H1 (cell line): Measurements from ENCODE around the gene PRDM5. TPM values are rescaled to one million over a fixed set of nuclear protein-coding genes. Genes with fewer than 3 reads are reported as not detected.

Source experiments
- CTCF ChIA-PET: fragments of 300-600 bp; sonication (Branson Sonifier 250); formaldehyde crosslinking; loops from one replicate; lab custom pipeline; 2021; ENCODE audit not compliant: partially characterized antibody; lab: Charles Lee
- POLR2A ChIA-PET: fragments of 300-600 bp; sonication (Branson Sonifier 250); formaldehyde crosslinking; loops from one replicate; lab custom pipeline; 2021; ENCODE audit warnings: inconsistent platforms; ENCODE audit not compliant: partially characterized antibody; lab: Charles Lee
- DNase-seq, 2 experiments: peaks; one replicate each; pipeline versions ENCODE4 v3.0.0 to v3.0.0-alpha.2; 2010 to 2022; ENCODE audit warnings: low spot score in 2 of 2, low read depth in 1 of 2, mixed read lengths in 1 of 2
- FAIRE-seq: peaks from 2 replicates; lab custom pipeline; 2011; peaks lifted over from hg19 to GRCh38; lab: Jason Lieb, UNC
- H2AFZ ChIP-seq: 2 replicates; pipeline ENCODE4 v1.8.1; 2012; ENCODE audit warnings: low read length, inconsistent platforms
- H2AK5ac ChIP-seq: 2 replicates; pipeline ENCODE4 v1.6.1; 2013; ENCODE audit warnings: low read depth, low read length
- H2BK120ac ChIP-seq: replicated peaks from 2 replicates; pipeline ENCODE3; 2013; ENCODE audit warnings: low read depth, low read length, inconsistent platforms
- H2BK12ac ChIP-seq: 2 replicates; pipeline ENCODE4 v1.6.1; 2013; ENCODE audit warnings: low read depth, low read length
- H2BK15ac ChIP-seq: 2 replicates; pipeline ENCODE4 v1.6.1; 2013; ENCODE audit warnings: low read length
- H2BK20ac ChIP-seq: 2 replicates; pipeline ENCODE4 v1.6.1; 2013; ENCODE audit warnings: low read length
- H2BK5ac ChIP-seq: 2 replicates; pipeline ENCODE4 v1.6.1; 2013; ENCODE audit warnings: low read depth, low read length
- H3K14ac ChIP-seq: 2 replicates; pipeline ENCODE4 v1.6.1; 2013; ENCODE audit warnings: inconsistent platforms; ENCODE audit not compliant: insufficient read length
- H3K18ac ChIP-seq: 2 replicates; pipeline ENCODE4 v1.6.1; 2013; ENCODE audit warnings: low read length; ENCODE audit errors: extremely low read depth
- H3K23ac ChIP-seq: 2 replicates; pipeline ENCODE4 v1.6.1; 2013; ENCODE audit warnings: inconsistent platforms; ENCODE audit not compliant: insufficient read length
- H3K23me2 ChIP-seq: 2 replicates; pipeline ENCODE4 v1.6.1; 2013; ENCODE audit warnings: low read depth, low read length
- H3K27ac ChIP-seq: 2 replicates; pipeline ENCODE4 v1.6.1; 2011; ENCODE audit warnings: low read depth, low read length, inconsistent platforms
- H3K27me3 ChIP-seq, 4 experiments: replicated peaks in 1 of 4; 1 replicate in 1 of 4; 2 replicates in 3 of 4; pipeline versions ENCODE4 v1.6.1 to v1.8.1; 2011 to 2013; ENCODE audit warnings: low read length in 3 of 4, mild to moderate bottlenecking in 3 of 4, inconsistent platforms in 2 of 4, mixed read lengths in 2 of 4, moderate library complexity in 1 of 4; ENCODE audit not compliant: control insufficient read depth in 3 of 4, insufficient read depth in 3 of 4; ENCODE audit errors: extremely low read depth in 1 of 4
- H3K36me3 ChIP-seq, 4 experiments: 2 replicates each; pipeline versions ENCODE4 v1.6.1 to v1.8.1; 2011 to 2013; ENCODE audit warnings: mild to moderate bottlenecking in 4 of 4, low read length in 3 of 4, moderate library complexity in 2 of 4, control low read depth in 1 of 4, inconsistent platforms in 1 of 4; ENCODE audit not compliant: insufficient read depth in 4 of 4, control insufficient read depth in 2 of 4
- H3K4ac ChIP-seq: replicated peaks from 2 replicates; pipeline ENCODE3; 2013; ENCODE audit warnings: low read length, low read depth, mixed read lengths, inconsistent platforms; ENCODE audit not compliant: insufficient read length
- H3K4me1 ChIP-seq, 4 experiments: replicated peaks in 1 of 4; 1 replicate in 1 of 4; 2 replicates in 3 of 4; pipeline versions ENCODE4 v1.6.1 to v1.8.1; 2011 to 2013; ENCODE audit warnings: low read length in 3 of 4, inconsistent platforms in 2 of 4, mixed read lengths in 1 of 4; ENCODE audit not compliant: insufficient read depth in 4 of 4, control insufficient read depth in 3 of 4
- H3K4me2 ChIP-seq, 2 experiments: 2 replicates each; pipeline versions ENCODE4 v1.6.1 to v1.8.1; 2011 to 2013; ENCODE audit warnings: low read depth in 2 of 2, low read length in 2 of 2, control low read depth in 1 of 2, inconsistent platforms in 1 of 2, mild to moderate bottlenecking in 1 of 2; ENCODE audit not compliant: insufficient read depth in 1 of 2
- H3K4me3 ChIP-seq, 4 experiments: fragments of 200-600, 300-600 bp in 1 of 4; sonication (generic), shearing (Covaris generic), sonication (Bioruptor Twin) in 1 of 4; 2 replicates each; pipeline versions ENCODE4 v1.5.1 to v1.8.1; 2011 to 2016; ENCODE audit warnings: low read length in 4 of 4, low read depth in 3 of 4, control low read depth in 2 of 4, inconsistent platforms in 2 of 4, mild to moderate bottlenecking in 2 of 4, mixed read lengths in 1 of 4, moderate library complexity in 1 of 4; ENCODE audit not compliant: insufficient read depth in 2 of 4; ENCODE audit errors: extremely low read depth in 1 of 4
- H3K56ac ChIP-seq: replicated peaks from 2 replicates; pipeline ENCODE3; 2013; ENCODE audit warnings: low read depth, mild to moderate bottlenecking, mixed read lengths, low read length, inconsistent platforms; ENCODE audit not compliant: insufficient read length
- H3K79me1 ChIP-seq: 2 replicates; pipeline ENCODE4 v1.6.1; 2013; ENCODE audit warnings: low read depth, low read length, control low read depth
- H3K79me2 ChIP-seq, 2 experiments: 2 replicates each; pipeline versions ENCODE4 v1.6.1 to v1.8.1; 2012 to 2013; ENCODE audit warnings: low read length in 2 of 2, mild to moderate bottlenecking in 2 of 2, inconsistent platforms in 1 of 2; ENCODE audit not compliant: insufficient read depth in 2 of 2, control insufficient read depth in 1 of 2
- H3K9ac ChIP-seq, 4 experiments: replicated peaks in 1 of 4; 1 replicate in 1 of 4; 2 replicates in 3 of 4; pipeline versions ENCODE4 v1.6.1 to v1.8.1; 2011 to 2013; ENCODE audit warnings: low read depth in 3 of 4, low read length in 3 of 4, control low read depth in 2 of 4, mild to moderate bottlenecking in 2 of 4, moderate library complexity in 2 of 4, inconsistent platforms in 1 of 4; ENCODE audit errors: extremely low read depth in 1 of 4
- H3K9me3 ChIP-seq, 2 experiments: 2 replicates each; pipeline versions ENCODE4 v1.6.1 to v1.8.1; 2012 to 2013; ENCODE audit warnings: mild to moderate bottlenecking in 2 of 2, moderate library complexity in 2 of 2, control low read depth in 1 of 2, inconsistent platforms in 1 of 2, low read depth in 1 of 2, low read length in 1 of 2, mixed read lengths in 1 of 2; ENCODE audit not compliant: insufficient read depth in 2 of 2
- H4K20me1 ChIP-seq, 2 experiments: replicated peaks in 1 of 2; 2 replicates each; pipeline versions ENCODE3 to v1.8.1; 2011 to 2013; ENCODE audit warnings: inconsistent platforms in 2 of 2, low read length in 2 of 2, mild to moderate bottlenecking in 1 of 2; ENCODE audit not compliant: insufficient read depth in 2 of 2, control insufficient read depth in 1 of 2
- H4K5ac ChIP-seq: 2 replicates; pipeline ENCODE4 v1.6.1; 2013; ENCODE audit warnings: low read length, low read depth, mixed read lengths, inconsistent platforms; ENCODE audit not compliant: insufficient read length
- H4K8ac ChIP-seq: 2 replicates; pipeline ENCODE4 v1.8.0; 2013; ENCODE audit warnings: mild to moderate bottlenecking, moderate library complexity, low read length, inconsistent platforms; ENCODE audit not compliant: insufficient read depth; ENCODE audit errors: extremely low read depth
- H4K91ac ChIP-seq: replicated peaks from 2 replicates; pipeline ENCODE3; 2013; ENCODE audit warnings: low read length, mixed read lengths, inconsistent platforms; ENCODE audit not compliant: insufficient read length
- CBX5 ChIP-seq: fragments of 300-800, 300-1000 bp; sonication (generic); IDR thresholded peaks from 2 replicates; pipeline ENCODE4 v1.7.1; 2016; ENCODE audit warnings: antibody characterized with exemption, low read length, low read depth
- CBX8 ChIP-seq: fragments of 300-800, 300-1000 bp; sonication (generic); IDR thresholded peaks from 2 replicates; pipeline ENCODE4 v1.7.1; 2016; ENCODE audit warnings: low read depth, low read length, borderline replicate concordance
- CHD1 ChIP-seq: IDR thresholded peaks from 2 replicates; pipeline ENCODE4 v1.6.1; 2012; ENCODE audit warnings: low read depth, low read length, improper control_type of control experiment
- EZH2 ChIP-seq: fragments of 200-600 bp; sonication (generic); IDR thresholded peaks from 2 replicates; pipeline ENCODE4 v1.7.1; 2012; ENCODE audit warnings: low read depth, mild to moderate bottlenecking, moderate library complexity, low read length, inconsistent platforms; ENCODE audit not compliant: severe bottlenecking
- KDM4A ChIP-seq: IDR thresholded peaks from one replicate; pipeline ENCODE4 v1.7.1; 2012; ENCODE audit warnings: low read depth, mild to moderate bottlenecking, moderate library complexity, low read length, inconsistent platforms; ENCODE audit not compliant: severe bottlenecking
- RAD21 ChIP-seq, 2 experiments: IDR thresholded peaks in 1 of 2; conservative IDR thresholded peaks in 1 of 2; 2 replicates each; pipeline ENCODE4 v1.6.1; 2011; ENCODE audit warnings: low read depth in 2 of 2, low read length in 2 of 2, improper control_type of control experiment in 1 of 2, inconsistent platforms in 1 of 2, mild to moderate bottlenecking in 1 of 2, moderate library complexity in 1 of 2
- RBBP5 ChIP-seq: IDR thresholded peaks from 2 replicates; pipeline ENCODE4 v1.7.1; 2012; ENCODE audit warnings: low read depth, mild to moderate bottlenecking, inconsistent platforms, low read length, moderate library complexity, borderline replicate concordance
- SIRT6 ChIP-seq: IDR thresholded peaks from one replicate; pipeline ENCODE4 v1.7.1; 2012; ENCODE audit warnings: low read length, inconsistent platforms
- SP1 ChIP-seq: IDR thresholded peaks from 2 replicates; pipeline ENCODE4 v1.6.1; 2011; ENCODE audit warnings: low read depth, low read length
- SUZ12 ChIP-seq: fragments of 200-600 bp; sonication (generic); IDR thresholded peaks from 2 replicates; pipeline ENCODE4 v1.6.1; 2012; ENCODE audit warnings: mild to moderate bottlenecking, inconsistent platforms, low read length, moderate library complexity, mixed read lengths
- TAF7 ChIP-seq: optimal IDR thresholded peaks from 2 replicates; pipeline ENCODE3; 2011; ENCODE audit warnings: low read depth, mild to moderate bottlenecking, inconsistent platforms, low read length, moderate library complexity, borderline replicate concordance
- ZNF274 ChIP-seq: IDR thresholded peaks from 2 replicates; pipeline ENCODE4 v1.7.0; 2012; ENCODE audit warnings: low read length, borderline replicate concordance; ENCODE audit errors: extremely low read depth
- WGBS, 2 experiments: shearing (Covaris generic) in 1 of 2; methylation state at CpG; one replicate each; pipeline versions ENCODE4 v1.1.6 to v1.1.7; 2013 to 2015; ENCODE audit warnings: low lambda C conversion rate in 2 of 2, mixed read lengths in 2 of 2, inconsistent platforms in 1 of 2, low coverage in 1 of 2, missing lambda C conversion rate in 1 of 2; ENCODE audit not compliant: insufficient replicate concordance in 2 of 2, insufficient coverage in 1 of 2, insufficient read length in 1 of 2; ENCODE audit errors: extremely low coverage in 1 of 2, missing lambda C conversion rate in 1 of 2; 5-methylcytosine and 5-hydroxymethylcytosine counted together
- polyA plus RNA-seq, 7 experiments: library from polyadenylated mRNA; depleted of rRNA in 3 of 7; stranded (reverse) in 5 of 7; unstranded in 2 of 7; fragments of >200 nt in 5 of 7; fragments of 200-250 nt in 2 of 7; gene quantifications; 1 replicate in 5 of 7; 2 replicates in 1 of 7; 4 replicates in 1 of 7; pipeline versions ENCODE4 v1.2.1 to v1.2.3, GENCODE V29; 2011 to 2013; ENCODE audit warnings: missing spikeins in 2 of 7, mixed read lengths in 2 of 7
- total RNA-seq: library from RNA; stranded (reverse); fragmentation: NEBNext Ultra II Directional; extraction: Animal tissue kit (Norgen Biotek cat#: 25700); gene quantifications from 2 replicates; pipeline ENCODE4 v1.2.1, GENCODE V29; 2021
- TF ChIP-seq, protein P1 (sequence below): IDR thresholded peaks from 2 replicates; pipeline ENCODE4 v1.6.1; 2011; ENCODE audit warnings: low read length, improper control_type of control experiment

Gene PRDM5
- total and polyA plus RNA-seq, 2 of the 8 experiments (the other 6 are each of a cell fraction or from before 2014, with no cell fraction given): 8.2 to 23.4 TPM

DNA sequence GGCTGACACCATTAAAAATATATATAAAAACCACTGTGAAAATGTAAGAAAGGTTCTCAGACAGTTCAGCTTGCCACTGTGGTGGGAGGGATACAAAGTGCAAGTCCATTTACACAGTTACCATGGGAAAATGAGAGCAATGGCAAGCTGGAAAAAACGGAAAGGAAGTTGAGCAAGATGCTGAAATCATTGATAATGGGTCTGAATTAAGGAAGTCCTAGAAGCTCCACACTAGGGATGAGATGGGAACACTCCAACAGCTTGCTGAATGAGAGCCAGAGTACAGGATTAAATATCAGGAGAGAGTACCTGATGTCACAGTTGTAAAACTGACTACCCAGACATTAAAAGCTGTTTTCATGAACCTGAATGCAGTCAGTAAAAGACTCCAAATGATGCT is 218.6 kb downstream of the PRDM5 start:
- FAIRE-seq (no peak), DNase-seq (no peak)
- no peaks in the 10 kb centered on the region for H3K23me2 ChIP-seq
- no peak overlapping the region for H3K56ac ChIP-seq
- H3K14ac ChIP-seq: no peak overlapping the region
- H3K9ac ChIP-seq: no peak overlapping the region
- H4K8ac ChIP-seq: no peak overlapping the region
- no peaks in the 10 kb centered on the region; a peak in 1 of 8 replicates for H3K36me3 ChIP-seq
- H3K4ac ChIP-seq: no peak overlapping the region
- no peak overlapping the region for H3K18ac ChIP-seq
- no peaks in the 10 kb centered on the region for H3K4me1 ChIP-seq
- H4K91ac ChIP-seq: no peak overlapping the region
- H3K79me2 ChIP-seq: no peaks in the 10 kb centered on the region
- H3K79me1 ChIP-seq: no peaks in the 10 kb centered on the region
- no peak overlapping the region for H3K4me3 ChIP-seq
- H4K20me1 ChIP-seq: no peaks in the 10 kb centered on the region
- no peak overlapping the region for H2BK120ac ChIP-seq
- H2AFZ ChIP-seq: no peak overlapping the region
- H3K4me2 ChIP-seq: no peak overlapping the region
- POLR2A ChIA-PET: no interaction called here
- no peak overlapping the region for H2AK5ac ChIP-seq
- no peak overlapping the region for H4K5ac ChIP-seq
- no peak overlapping the region for H2BK12ac ChIP-seq
- no peak overlapping the region for H2BK20ac ChIP-seq
- no peak overlapping the region for H3K27ac ChIP-seq
- H3K23ac ChIP-seq: no peak overlapping the region
- 74% methylated on average over 1 of the region's 1 CpG; no CpG with 5 or more reads in 1 of the 2 experiments for WGBS, 2 experiments
- H3K9me3 ChIP-seq: no peaks in the 10 kb centered on the region
- no peak overlapping the region for H2BK15ac ChIP-seq
- no peaks in the 10 kb centered on the region for H3K27me3 ChIP-seq
- H2BK5ac ChIP-seq: no peak overlapping the region
- CTCF ChIA-PET: interaction anchor here (1.0 to 1.5 kb wide), 3 partner anchors 9 to 96 kb away, joined by 3 to 6 read pairs (median 3); no protein-coding TSS in a partner anchor
- TF ChIP-seq SUZ12: no peak
- TF ChIP-seq KDM4A: no peak
- TF ChIP-seq SIRT6: no peak
- no peak for TF ChIP-seq RAD21 (IDR thresholded peaks at IDR 0.05 in 1 of 2, conservative IDR thresholded peaks at IDR 0.05 in 1 of 2; ENCODE audit: low read depth in 2 of 2, low read length in 2 of 2)
- no peak for TF ChIP-seq ZNF274
- TF ChIP-seq SP1: no peak
- no peak for TF ChIP-seq CHD1
- TF ChIP-seq TAF7: no peak
- no peak for TF ChIP-seq CBX5
- TF ChIP-seq, protein P1, sequence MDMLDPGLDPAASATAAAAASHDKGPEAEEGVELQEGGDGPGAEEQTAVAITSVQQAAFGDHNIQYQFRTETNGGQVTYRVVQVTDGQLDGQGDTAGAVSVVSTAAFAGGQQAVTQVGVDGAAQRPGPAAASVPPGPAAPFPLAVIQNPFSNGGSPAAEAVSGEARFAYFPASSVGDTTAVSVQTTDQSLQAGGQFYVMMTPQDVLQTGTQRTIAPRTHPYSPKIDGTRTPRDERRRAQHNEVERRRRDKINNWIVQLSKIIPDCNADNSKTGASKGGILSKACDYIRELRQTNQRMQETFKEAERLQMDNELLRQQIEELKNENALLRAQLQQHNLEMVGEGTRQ: no peak
- TF ChIP-seq RBBP5: no peak
- no peak for TF ChIP-seq CBX8
- TF ChIP-seq EZH2: no peak
